SK-N-SH treated with all-trans-retinoic acid at 6 μM for 48 hours (cell line): ENCODE data around the gene DGKH.
"Not testable (repeated sequence)": the region's sequence is repeated elsewhere in the genome, so short reads cannot be mapped to it uniquely, and the experiment has no call there.

Source experiments
- ATAC-seq: fragments of 200-7000 bp; cut with Tn5 transposase; 3 replicates; pipeline ENCODE4 v1.9.1; 2020; ENCODE audit warnings: mild to moderate bottlenecking, moderate library complexity
- BACH2 ChIP-seq: fragments of 250-450 bp; sonication (Bioruptor Pico); IDR thresholded peaks from 2 replicates; pipeline ENCODE4 v1.9.0; 2021; ENCODE audit warnings: mild to moderate bottlenecking, borderline replicate concordance
- CREB5 ChIP-seq: fragments of 250-450 bp; sonication (Bioruptor Pico); IDR thresholded peaks from 2 replicates; pipeline ENCODE4 v1.5.1; 2020; ENCODE audit warnings: low read depth, mild to moderate bottlenecking, moderate library complexity
- CSDC2 ChIP-seq: fragments of 250-450 bp; sonication (Bioruptor Pico); IDR thresholded peaks from 2 replicates; pipeline ENCODE4 v1.5.0; 2020; ENCODE audit warnings: mild to moderate bottlenecking, moderate library complexity
- GLIS3 ChIP-seq: fragments of 250-450 bp; sonication (Bioruptor Pico); IDR thresholded peaks from 2 replicates; pipeline ENCODE4 v1.5.0; 2020; ENCODE audit warnings: mild to moderate bottlenecking, moderate library complexity
- ISL1 ChIP-seq: fragments of 250-450 bp; sonication (Bioruptor Pico); IDR thresholded peaks from 2 replicates; pipeline ENCODE4 v2.1.2; 2022; ENCODE audit warnings: mild to moderate bottlenecking, moderate library complexity
- PATZ1 ChIP-seq: fragments of 250-450 bp; sonication (Bioruptor Pico); IDR thresholded peaks from 2 replicates; pipeline ENCODE4 v1.8.0; 2020; ENCODE audit warnings: mild to moderate bottlenecking, moderate library complexity, borderline replicate concordance
- POU6F1 ChIP-seq: fragments of 250-450 bp; sonication (Bioruptor Pico); IDR thresholded peaks from 2 replicates; pipeline ENCODE4 v1.8.0; 2021; ENCODE audit warnings: low read depth, mild to moderate bottlenecking, moderate library complexity, borderline replicate concordance
- PPARA ChIP-seq: fragments of 250-450 bp; sonication (Bioruptor Pico); IDR thresholded peaks from 2 replicates; pipeline ENCODE4 v1.5.0; 2020; ENCODE audit warnings: mild to moderate bottlenecking, borderline replicate concordance
- RARB ChIP-seq: fragments of 250-450 bp; sonication (Bioruptor Pico); IDR thresholded peaks from 2 replicates; pipeline ENCODE4 v1.8.0; 2021; ENCODE audit warnings: mild to moderate bottlenecking, moderate library complexity
- SNAI2 ChIP-seq: fragments of 250-450 bp; sonication (Bioruptor Pico); IDR thresholded peaks from 2 replicates; pipeline ENCODE4 v1.5.0; 2020; ENCODE audit warnings: mild to moderate bottlenecking, moderate library complexity
- TCF4 ChIP-seq: fragments of 250-450 bp; sonication (Bioruptor Pico); IDR thresholded peaks from 2 replicates; pipeline ENCODE4 v1.8.0; 2021; ENCODE audit warnings: mild to moderate bottlenecking, moderate library complexity, borderline replicate concordance
- ZFP3 ChIP-seq: fragments of 250-450 bp; sonication (Bioruptor Pico); IDR thresholded peaks from 2 replicates; pipeline ENCODE4 v1.5.0; 2020; ENCODE audit warnings: mild to moderate bottlenecking, moderate library complexity
- ZFP30 ChIP-seq: fragments of 450-650 bp; formaldehyde crosslinking; IDR thresholded peaks from 2 replicates; pipeline ENCODE4 v1.5.0; 2022; ENCODE audit warnings: mild to moderate bottlenecking, moderate library complexity
- ZNF565 ChIP-seq: fragments of 450-650 bp; formaldehyde crosslinking; conservative IDR thresholded peaks from 2 replicates; pipeline ENCODE4 v1.5.0; 2020; ENCODE audit warnings: low read depth, mild to moderate bottlenecking, moderate library complexity
- ZNF70 ChIP-seq: fragments of 450-650 bp; formaldehyde crosslinking; IDR thresholded peaks from 2 replicates; pipeline ENCODE4 v1.5.0; 2020; ENCODE audit warnings: mild to moderate bottlenecking, moderate library complexity
- ZNF8 ChIP-seq: fragments of 450-650 bp; formaldehyde crosslinking; IDR thresholded peaks from 2 replicates; pipeline ENCODE4 v1.5.0; 2020; ENCODE audit warnings: mild to moderate bottlenecking, moderate library complexity
- TF ChIP-seq, protein P1 (sequence below): fragments of 250-450 bp; sonication (Bioruptor Pico); IDR thresholded peaks from 2 replicates; pipeline ENCODE4 v1.5.0; 2020; ENCODE audit warnings: mild to moderate bottlenecking, moderate library complexity

The DGKH gene

DNA sequence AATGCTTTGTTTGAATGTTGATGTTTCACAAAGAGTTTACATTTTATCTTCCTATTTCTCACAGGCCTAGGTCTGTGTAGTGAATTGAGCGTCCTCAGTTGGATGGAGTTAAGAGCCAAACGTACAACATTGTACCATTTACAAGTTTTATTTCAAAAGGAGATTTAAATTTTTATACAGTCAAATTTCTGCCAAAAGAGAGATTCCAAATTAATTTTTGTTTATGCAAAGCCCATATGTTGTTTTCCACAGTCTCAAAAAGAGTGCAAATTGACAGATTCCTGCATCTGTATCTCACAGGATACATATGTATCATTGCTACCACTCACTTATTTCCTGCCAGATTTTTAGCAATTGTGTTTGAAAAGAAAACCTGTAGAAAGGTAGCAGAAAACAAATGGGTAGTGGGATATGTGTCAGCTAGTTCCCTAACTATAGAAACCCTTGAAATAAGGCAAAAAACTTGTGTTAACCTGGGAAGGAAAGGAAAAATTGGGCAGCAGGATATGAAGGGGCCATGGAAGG is 46.1 kb downstream of the DGKH start:
- no peak for TF ChIP-seq PPARA (CRISPR knock-in tag)
- no peak for TF ChIP-seq POU6F1 (CRISPR knock-in tag)
- no peak for TF ChIP-seq ZNF565
- no peak for TF ChIP-seq ZNF70
- no peak for TF ChIP-seq TCF4 (CRISPR knock-in tag)
- no peak for TF ChIP-seq PATZ1
- no peak for TF ChIP-seq ZFP30 (CRISPR knock-in tag)
- TF ChIP-seq CREB5 (CRISPR knock-in tag) = no peak
- ATAC-seq = no peak

DNA sequence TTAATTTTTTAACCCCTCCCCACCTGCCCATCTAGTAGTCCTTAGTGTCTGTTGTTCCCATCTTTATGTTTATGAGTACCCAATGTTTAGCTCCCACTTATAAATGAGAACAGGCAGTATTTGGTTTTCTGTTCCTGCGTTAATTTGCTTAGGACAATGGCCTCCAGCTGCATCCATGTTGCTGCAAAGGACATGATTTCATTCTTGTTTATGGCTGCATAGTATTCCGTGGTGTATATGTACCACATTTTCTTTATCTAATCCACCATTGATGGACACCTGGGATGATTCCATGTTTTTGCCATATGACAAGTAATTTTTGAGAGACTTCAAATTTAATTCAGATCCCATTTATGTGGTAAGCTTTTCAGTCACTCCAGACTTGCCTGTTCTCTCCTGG is 47.8 kb downstream of the DGKH start:
- 0 out of 2 replicates have a peak, but pooled peaks have one; percentile 23 for TF ChIP-seq ZNF8 (CRISPR knock-in tag)
- not testable (repeated sequence) for ATAC-seq

- TF ChIP-seq RARB (no peak), ZFP3 (CRISPR knock-in tag) (no peak), ZNF8 (CRISPR knock-in tag) (no peak), CREB5 (CRISPR knock-in tag) (no peak), BACH2 (CRISPR knock-in tag) (no peak), GLIS3 (CRISPR knock-in tag) (no peak), ZNF70 (no peak), ZNF565 (no peak), POU6F1 (CRISPR knock-in tag) (no peak), ISL1 (CRISPR knock-in tag) (no peak), ZFP30 (CRISPR knock-in tag) (no peak), SNAI2 (CRISPR knock-in tag) (no peak)
- TF ChIP-seq, protein P1, sequence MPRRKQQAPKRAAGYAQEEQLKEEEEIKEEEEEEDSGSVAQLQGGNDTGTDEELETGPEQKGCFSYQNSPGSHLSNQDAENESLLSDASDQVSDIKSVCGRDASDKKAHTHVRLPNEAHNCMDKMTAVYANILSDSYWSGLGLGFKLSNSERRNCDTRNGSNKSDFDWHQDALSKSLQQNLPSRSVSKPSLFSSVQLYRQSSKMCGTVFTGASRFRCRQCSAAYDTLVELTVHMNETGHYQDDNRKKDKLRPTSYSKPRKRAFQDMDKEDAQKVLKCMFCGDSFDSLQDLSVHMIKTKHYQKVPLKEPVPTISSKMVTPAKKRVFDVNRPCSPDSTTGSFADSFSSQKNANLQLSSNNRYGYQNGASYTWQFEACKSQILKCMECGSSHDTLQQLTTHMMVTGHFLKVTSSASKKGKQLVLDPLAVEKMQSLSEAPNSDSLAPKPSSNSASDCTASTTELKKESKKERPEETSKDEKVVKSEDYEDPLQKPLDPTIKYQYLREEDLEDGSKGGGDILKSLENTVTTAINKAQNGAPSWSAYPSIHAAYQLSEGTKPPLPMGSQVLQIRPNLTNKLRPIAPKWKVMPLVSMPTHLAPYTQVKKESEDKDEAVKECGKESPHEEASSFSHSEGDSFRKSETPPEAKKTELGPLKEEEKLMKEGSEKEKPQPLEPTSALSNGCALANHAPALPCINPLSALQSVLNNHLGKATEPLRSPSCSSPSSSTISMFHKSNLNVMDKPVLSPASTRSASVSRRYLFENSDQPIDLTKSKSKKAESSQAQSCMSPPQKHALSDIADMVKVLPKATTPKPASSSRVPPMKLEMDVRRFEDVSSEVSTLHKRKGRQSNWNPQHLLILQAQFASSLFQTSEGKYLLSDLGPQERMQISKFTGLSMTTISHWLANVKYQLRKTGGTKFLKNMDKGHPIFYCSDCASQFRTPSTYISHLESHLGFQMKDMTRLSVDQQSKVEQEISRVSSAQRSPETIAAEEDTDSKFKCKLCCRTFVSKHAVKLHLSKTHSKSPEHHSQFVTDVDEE = no peak
- no peak for ATAC-seq
Observed at GRCh38 chr13:42099962-42100675, 51.7 kb downstream of the DGKH start.

GRCh38 chr13:42100960-42101359 is 52.5 kb downstream of the DGKH start:
- no peak for ATAC-seq
- no peak for TF ChIP-seq CSDC2 (CRISPR knock-in tag)
- TF ChIP-seq, all 23 proteins: peak for 0
